Esophagus (tissue), 2 donors: Measurements from ENCODE around the gene STEAP2. TPM values are rescaled to one million over a fixed set of nuclear protein-coding genes. Genes with fewer than 3 reads are reported as not detected.
"Not testable (repeated sequence)": the region's sequence is repeated elsewhere in the genome, so short reads cannot be mapped to it uniquely, and the experiment has no call there.

Source experiments
- H3K27ac ChIP-seq, 2 donors: one replicate each; pipeline ENCODE4 v1.5.1; 2013; ENCODE audit warnings: low read depth in 2 of 2, mild to moderate bottlenecking in 2 of 2, inconsistent platforms in 1 of 2, low read length in 1 of 2, moderate library complexity in 1 of 2
- H3K27me3 ChIP-seq, 2 donors: one replicate each; pipeline ENCODE4 v1.6.1; 2013; ENCODE audit warnings: low read length in 2 of 2, control low read depth in 1 of 2, mild to moderate bottlenecking in 1 of 2; ENCODE audit not compliant: insufficient read depth in 2 of 2, control insufficient read depth in 1 of 2
- H3K36me3 ChIP-seq, 2 donors: one replicate each; pipeline ENCODE4 v1.6.1; 2013; ENCODE audit warnings: low read length in 1 of 2; ENCODE audit not compliant: control insufficient read depth in 2 of 2, insufficient read depth in 2 of 2
- H3K4me1 ChIP-seq, 2 donors: one replicate each; pipeline ENCODE4 v1.6.1; 2013; ENCODE audit warnings: low read length in 1 of 2; ENCODE audit not compliant: control insufficient read depth in 2 of 2, insufficient read depth in 2 of 2
- H3K4me3 ChIP-seq, 2 donors: one replicate each; pipeline ENCODE4 v1.5.1; 2013; ENCODE audit warnings: low read length in 2 of 2, mild to moderate bottlenecking in 2 of 2, low read depth in 1 of 2, moderate library complexity in 1 of 2
- H3K9me3 ChIP-seq, 2 donors: one replicate each; pipeline ENCODE4 v1.6.1; 2013; ENCODE audit warnings: mild to moderate bottlenecking in 2 of 2, low read depth in 1 of 2, low read length in 1 of 2, moderate library complexity in 1 of 2; ENCODE audit not compliant: control insufficient read depth in 2 of 2, insufficient read depth in 1 of 2
- WGBS, 2 donors: extraction: QIAGEN DNeasy Blood & Tissue Kit; methylation state at CpG; one replicate each; pipeline ENCODE4 v1.1.7; 2013; 5-methylcytosine and 5-hydroxymethylcytosine counted together
- polyA plus RNA-seq, 2 donors: library from polyadenylated mRNA; stranded (reverse); fragments of 200-250 nt; gene quantifications; one replicate each; pipeline ENCODE4 v1.2.3, GENCODE V29; 2013
- donor health status: healthy with polysubstance abuse.
- donor health status: Bipolar disorder and iron deficiency.

Gene STEAP2
- polyA plus RNA-seq, 2 donors: 2.1 to 2.6 TPM

GRCh38 chr7:90175667-90176066 lies 35.9 kb upstream of the STEAP2 start:
- WGBS, 2 donors: 75 to 93% methylated on average over 4 of the region's 4 CpGs
- H3K4me1 ChIP-seq: peaks cover 0 to 2% of the 10 kb centered on the region in 2 donors
- H3K9me3 ChIP-seq: peaks cover 0 to 4% of the 10 kb centered on the region in 2 donors
- no peaks in the 10 kb centered on the region for H3K36me3 ChIP-seq
- H3K27me3 ChIP-seq: no peaks in the 10 kb centered on the region
- no peak overlapping the region for H3K27ac ChIP-seq
- no peak overlapping the region for H3K4me3 ChIP-seq

GRCh38 chr7:90176195-90176594 lies 35.3 kb upstream of the STEAP2 start:
- Histone ChIP-seq H3K27ac (no peak overlapping the region), H3K9me3 (peaks cover 0 to 4% of the 10 kb centered on the region in 2 donors), H3K27me3 (no peaks in the 10 kb centered on the region), H3K36me3 (no peaks in the 10 kb centered on the region), H3K4me3 (no peak overlapping the region), H3K4me1 (peaks cover 0 to 2% of the 10 kb centered on the region in 2 donors)
- WGBS, 2 donors: 96 to 100% methylated on average over 1 of the region's 1 CpG

- Histone ChIP-seq H3K36me3 (no peaks in the 10 kb centered on the region), H3K4me3 (no peak overlapping the region), H3K4me1 (peaks cover 0 to 2% of the 10 kb centered on the region in 2 donors), H3K27ac (no peak overlapping the region), H3K27me3 (no peaks in the 10 kb centered on the region), H3K9me3 (peaks cover 0 to 4% of the 10 kb centered on the region in 2 donors)
- 91 to 94% methylated on average over 2 of the region's 2 CpGs for WGBS, 2 donors
Measured at GRCh38 chr7:90178166-90178565, 33.4 kb upstream of the STEAP2 start.

GRCh38 chr7:90178679-90179278 lies 32.8 kb upstream of the STEAP2 start:
- WGBS, 2 donors: 55 to 64% methylated on average over 6 of the region's 6 CpGs
- Histone ChIP-seq H3K9me3 (peaks cover 0 to 4% of the 10 kb centered on the region in 2 donors), H3K36me3 (no peaks in the 10 kb centered on the region), H3K4me1 (peaks cover 0 to 2% of the 10 kb centered on the region in 2 donors), H3K27me3 (no peaks in the 10 kb centered on the region), H3K27ac (peak overlapping the region in 1 of 2 donors; percentile 57), H3K4me3 (no peak overlapping the region)

- Histone ChIP-seq H3K27me3 (no peaks in the 10 kb centered on the region), H3K4me1 (peaks cover 0 to 2% of the 10 kb centered on the region in 2 donors), H3K27ac (peak overlapping the region in 1 of 2 donors; percentile 47), H3K36me3 (no peaks in the 10 kb centered on the region), H3K4me3 (no peak overlapping the region), H3K9me3 (peaks cover 0 to 4% of the 10 kb centered on the region in 2 donors)
- WGBS, 2 donors: 22 to 50% methylated on average over 1 of the region's 1 CpG
Measured at GRCh38 chr7:90180011-90180585, 31.4 kb upstream of the STEAP2 start.

GRCh38 chr7:90180649-90181048 lies 30.9 kb upstream of the STEAP2 start:
- no peak overlapping the region for H3K4me3 ChIP-seq
- H3K9me3 ChIP-seq: peaks cover 0 to 4% of the 10 kb centered on the region in 2 donors
- H3K36me3 ChIP-seq: no peaks in the 10 kb centered on the region
- peaks cover 0 to 2% of the 10 kb centered on the region in 2 donors for H3K4me1 ChIP-seq
- H3K27ac ChIP-seq: peak overlapping the region in 1 of 2 donors; percentile 47
- H3K27me3 ChIP-seq: no peaks in the 10 kb centered on the region

- no peaks in the 10 kb centered on the region for H3K9me3 ChIP-seq
- H3K4me3 ChIP-seq: no peak overlapping the region
- no peaks in the 10 kb centered on the region for H3K36me3 ChIP-seq
- H3K27ac ChIP-seq: peak overlapping the region in 1 of 2 donors; percentile 65
- H3K4me1 ChIP-seq: peaks cover 0 to 2% of the 10 kb centered on the region in 2 donors
- H3K27me3 ChIP-seq: no peaks in the 10 kb centered on the region
Measured at GRCh38 chr7:90181485-90181884, 30.1 kb upstream of the STEAP2 start.

- H3K9me3 ChIP-seq, H3K4me1 ChIP-seq, H3K27me3 ChIP-seq, H3K27ac ChIP-seq, H3K4me3 ChIP-seq, H3K36me3 ChIP-seq: not testable (repeated sequence)
- 74 to 87% methylated on average over 4 of the region's 4 CpGs for WGBS, 2 donors
Measured at GRCh38 chr7:90186290-90186689, 25.2 kb upstream of the STEAP2 start.

- no peaks in the 10 kb centered on the region for H3K4me1 ChIP-seq
- no peaks in the 10 kb centered on the region for H3K27me3 ChIP-seq
- peaks cover 0 to 3% of the 10 kb centered on the region in 2 donors for H3K9me3 ChIP-seq
- H3K27ac ChIP-seq: no peak overlapping the region
- H3K36me3 ChIP-seq: no peaks in the 10 kb centered on the region
- no peak overlapping the region for H3K4me3 ChIP-seq
Measured at GRCh38 chr7:90187507-90188050, 24.0 kb upstream of the STEAP2 start.

GRCh38 chr7:90188281-90188680 lies 23.3 kb upstream of the STEAP2 start:
- no peak overlapping the region for H3K4me3 ChIP-seq
- no peaks in the 10 kb centered on the region for H3K27me3 ChIP-seq
- H3K9me3 ChIP-seq: peaks cover 0 to 3% of the 10 kb centered on the region in 2 donors
- WGBS, 2 donors: 46 to 62% methylated on average over 2 of the region's 2 CpGs
- no peaks in the 10 kb centered on the region for H3K36me3 ChIP-seq
- H3K4me1 ChIP-seq: no peaks in the 10 kb centered on the region
- H3K27ac ChIP-seq: no peak overlapping the region
